DOHH2 (cell line): ENCODE results near the gene RPP40.

ENCODE experiments used
- H3F3A ChIP-seq: fragments of 200-600 bp; sonication (generic), shearing (Covaris generic); 2 replicates; pipeline ENCODE4 v1.6.0; 2016; ENCODE audit warnings: antibody characterized with exemption, mild to moderate bottlenecking; ENCODE audit not compliant: control insufficient read depth, insufficient read depth
- H3K27ac ChIP-seq: fragments of 200-600 bp; sonication (generic); 2 replicates; pipeline ENCODE4 v1.5.1; 2014; ENCODE audit warnings: low read depth, mild to moderate bottlenecking, low read length, moderate library complexity
- H3K27me3 ChIP-seq: fragments of 200-600 bp; sonication (generic); 2 replicates; pipeline ENCODE4 v1.6.1; 2014; ENCODE audit warnings: mild to moderate bottlenecking, low read length, mixed read lengths; ENCODE audit not compliant: control insufficient read depth
- H3K36me3 ChIP-seq: fragments of 200-600 bp; sonication (generic); 2 replicates; pipeline ENCODE4 v1.6.1; 2014; ENCODE audit warnings: mild to moderate bottlenecking, low read length, moderate library complexity, mixed read lengths; ENCODE audit not compliant: control insufficient read depth
- H3K4me1 ChIP-seq: fragments of 200-600 bp; sonication (generic); 2 replicates; pipeline ENCODE4 v1.6.1; 2014; ENCODE audit warnings: mild to moderate bottlenecking, low read length, mixed read lengths; ENCODE audit not compliant: control insufficient read depth
- H3K4me2 ChIP-seq: fragments of 200-600 bp; sonication (generic); 2 replicates; pipeline ENCODE4 v1.6.0; 2014; ENCODE audit warnings: mild to moderate bottlenecking, low read length, moderate library complexity
- H3K4me3 ChIP-seq: fragments of 200-600 bp; sonication (generic); 2 replicates; pipeline ENCODE4 v1.5.1; 2014; ENCODE audit warnings: mild to moderate bottlenecking, low read length, mixed read lengths
- H3K79me2 ChIP-seq: fragments of 200-600 bp; sonication (generic); 2 replicates; pipeline ENCODE4 v1.6.1; 2014; ENCODE audit warnings: mild to moderate bottlenecking, low read length, mixed read lengths; ENCODE audit not compliant: control insufficient read depth
- H3K9me2 ChIP-seq: fragments of 200-600 bp; sonication (generic); replicated peaks from 2 replicates; pipeline ENCODE4 v1.6.1; 2014; ENCODE audit warnings: mild to moderate bottlenecking, low read length, mixed read lengths; ENCODE audit not compliant: control insufficient read depth
- H3K9me3 ChIP-seq: fragments of 200-600 bp; sonication (generic); 2 replicates; pipeline ENCODE4 v1.6.1; 2014; ENCODE audit warnings: antibody characterized with exemption, low read length, mixed read lengths; ENCODE audit not compliant: control insufficient read depth, insufficient read depth
- H4K20me1 ChIP-seq: fragments of 200-600 bp; sonication (generic); 2 replicates; pipeline ENCODE4 v1.6.0; 2014; ENCODE audit warnings: low read depth, mild to moderate bottlenecking, antibody characterized with exemption, low read length, moderate library complexity; ENCODE audit not compliant: control insufficient read depth, insufficient read depth
- CTCF ChIP-seq: fragments of 200-600 bp; sonication (generic); IDR thresholded peaks from one replicate; pipeline ENCODE4 v1.5.1; 2014; ENCODE audit warnings: antibody characterized with exemption, mild to moderate bottlenecking, low read depth, low read length; ENCODE audit not compliant: poor library complexity, severe bottlenecking
- EZH2phosphoT487 ChIP-seq: fragments of 200-600 bp; sonication (generic); IDR thresholded peaks from 2 replicates; pipeline ENCODE4 v1.6.1; 2017; ENCODE audit warnings: borderline replicate concordance, mild to moderate bottlenecking, antibody characterized with exemption, low read length, moderate library complexity, mixed read lengths

Gene RPP40

GRCh38 chr6:5028921-5029320 is 25.1 kb upstream of the RPP40 start:
- no peaks in the 10 kb centered on the region for H3F3A ChIP-seq
- no peak for TF ChIP-seq CTCF
- TF ChIP-seq EZH2phosphoT487: no peak
- no peaks in the 10 kb centered on the region for H3K79me2 ChIP-seq
- no peaks in the 10 kb centered on the region for H3K27me3 ChIP-seq
- H3K36me3 ChIP-seq: no peaks in the 10 kb centered on the region
- H3K9me3 ChIP-seq: no peaks in the 10 kb centered on the region
- H3K4me3 ChIP-seq: no peak overlapping the region
- H3K27ac ChIP-seq: no peak overlapping the region
- no peak overlapping the region for H3K4me2 ChIP-seq
- H4K20me1 ChIP-seq: no peaks in the 10 kb centered on the region
- no peaks in the 10 kb centered on the region for H3K9me2 ChIP-seq
- peaks cover 8% of the 10 kb centered on the region for H3K4me1 ChIP-seq

GRCh38 chr6:5028301-5028700 is 24.5 kb upstream of the RPP40 start:
- Histone ChIP-seq H3K9me3 (no peaks in the 10 kb centered on the region), H3K27me3 (no peaks in the 10 kb centered on the region), H4K20me1 (no peaks in the 10 kb centered on the region), H3F3A (no peaks in the 10 kb centered on the region), H3K36me3 (no peaks in the 10 kb centered on the region), H3K9me2 (no peaks in the 10 kb centered on the region), H3K4me3 (no peak overlapping the region), H3K27ac (no peak overlapping the region), H3K4me1 (peaks cover 8% of the 10 kb centered on the region), H3K4me2 (no peak overlapping the region), H3K79me2 (no peaks in the 10 kb centered on the region)
- TF ChIP-seq CTCF (no peak), EZH2phosphoT487 (no peak)

GRCh38 chr6:5025911-5026819 is 22.3 kb upstream of the RPP40 start:
- no peaks in the 10 kb centered on the region for H3K79me2 ChIP-seq
- H4K20me1 ChIP-seq: no peaks in the 10 kb centered on the region
- H3K4me2 ChIP-seq: no peak overlapping the region
- no peaks in the 10 kb centered on the region for H3F3A ChIP-seq
- H3K36me3 ChIP-seq: no peaks in the 10 kb centered on the region
- H3K27ac ChIP-seq: no peak overlapping the region
- no peaks in the 10 kb centered on the region for H3K27me3 ChIP-seq
- no peaks in the 10 kb centered on the region for H3K9me2 ChIP-seq
- no peak for TF ChIP-seq EZH2phosphoT487
- no peak overlapping the region for H3K4me3 ChIP-seq
- no peaks in the 10 kb centered on the region for H3K9me3 ChIP-seq
- H3K4me1 ChIP-seq: peaks cover 8% of the 10 kb centered on the region

- Histone ChIP-seq H3K9me3 (no peaks in the 10 kb centered on the region), H3F3A (no peaks in the 10 kb centered on the region), H4K20me1 (no peaks in the 10 kb centered on the region), H3K4me3 (no peak overlapping the region), H3K27ac (no peak overlapping the region), H3K9me2 (no peaks in the 10 kb centered on the region), H3K79me2 (no peaks in the 10 kb centered on the region), H3K4me1 (no peaks in the 10 kb centered on the region), H3K27me3 (no peaks in the 10 kb centered on the region), H3K4me2 (no peak overlapping the region), H3K36me3 (no peaks in the 10 kb centered on the region)
- TF ChIP-seq CTCF (no peak), EZH2phosphoT487 (no peak)
These were observed 20.1 kb upstream of the RPP40 start for GRCh38 chr6:5023923-5024322.
